Epithelial cell of esophagus (primary cell): Measurements from ENCODE around the gene IL1RL2.

Source experiments
- DNase-seq: peaks from one replicate; pipeline ENCODE4 v3.0.0; 2010; ENCODE audit warnings: low read depth
- H3K4me3 ChIP-seq: 2 replicates; pipeline ENCODE4 v1.5.1; 2011; ENCODE audit warnings: mild to moderate bottlenecking, low read length, control low read depth
- CTCF ChIP-seq: IDR thresholded peaks from 2 replicates; pipeline ENCODE4 v1.5.1; 2011; ENCODE audit warnings: low read depth, mild to moderate bottlenecking, low read length, control low read depth, inconsistent platforms; ENCODE audit not compliant: insufficient read depth; ENCODE audit errors: missing control alignments

Gene IL1RL2

GRCh38 chr2:102193074-102193473 is 6.3 kb downstream of the IL1RL2 start:
- no peak overlapping the region for H3K4me3 ChIP-seq
- DNase-seq = peak; percentile 74
- TF ChIP-seq CTCF = no peak

GRCh38 chr2:102194609-102195268 is 7.9 kb downstream of the IL1RL2 start:
- H3K4me3 ChIP-seq = no peak overlapping the region
- no peak for DNase-seq
- TF ChIP-seq CTCF = no peak

DNA sequence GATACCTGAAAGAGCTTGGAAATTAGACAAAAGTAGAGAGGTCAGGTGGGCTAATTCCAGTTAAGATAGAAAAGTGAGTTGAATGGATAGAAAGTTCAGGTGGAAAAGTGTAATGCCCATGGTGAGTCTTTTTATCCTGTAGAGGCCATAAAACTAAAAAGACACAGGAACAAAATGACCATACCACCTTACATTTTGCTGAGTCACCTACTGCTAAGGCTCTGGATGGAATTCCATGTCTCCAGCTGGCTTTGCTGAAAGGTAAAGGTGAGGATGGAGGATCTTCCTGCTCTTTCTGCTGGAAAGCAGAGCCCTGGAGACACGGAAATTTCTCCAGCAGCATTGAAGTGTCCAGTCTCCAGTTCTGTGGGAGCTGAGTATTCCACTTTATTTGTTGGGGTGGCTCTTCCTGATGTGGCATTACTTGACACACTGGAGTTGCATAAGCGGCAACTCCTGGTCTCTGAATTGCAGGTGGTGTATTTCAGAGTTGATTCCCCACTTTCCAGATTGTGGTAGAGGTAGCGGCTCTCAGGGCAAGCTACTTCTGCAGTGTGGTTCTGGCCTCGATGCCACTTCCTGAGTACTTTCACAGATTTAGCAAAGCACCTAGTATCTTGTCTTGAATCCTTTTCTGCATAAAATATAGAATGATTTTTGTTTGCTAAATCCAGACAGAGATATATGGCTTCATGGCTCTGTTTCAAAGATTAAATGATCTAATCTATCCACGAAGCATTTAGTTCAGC is 10.7 kb downstream of the IL1RL2 start:
- no peak overlapping the region for H3K4me3 ChIP-seq
- DNase-seq = no peak
- TF ChIP-seq CTCF = no peak

DNA sequence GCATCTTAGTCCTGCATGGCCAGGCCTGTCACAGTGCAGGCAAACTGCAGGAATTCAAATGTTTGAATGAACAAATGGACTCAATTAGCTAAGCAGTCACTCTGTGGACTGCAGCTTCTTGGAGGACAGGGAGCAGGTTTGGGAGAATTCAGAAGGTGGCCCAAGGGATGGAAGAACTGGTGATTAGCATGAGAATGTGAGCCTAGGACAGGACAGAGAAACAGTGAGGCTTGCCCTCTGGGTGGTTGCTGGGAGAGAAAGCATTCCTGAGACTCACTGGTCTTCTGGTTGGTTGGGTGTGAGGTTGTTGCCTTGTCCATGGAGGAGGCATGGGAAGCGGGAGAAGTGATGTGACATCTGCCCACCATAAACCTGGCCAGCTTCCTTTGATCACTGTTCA is 13.7 kb downstream of the IL1RL2 start:
- no peak for DNase-seq
- TF ChIP-seq CTCF = no peak
- no peak overlapping the region for H3K4me3 ChIP-seq

DNA sequence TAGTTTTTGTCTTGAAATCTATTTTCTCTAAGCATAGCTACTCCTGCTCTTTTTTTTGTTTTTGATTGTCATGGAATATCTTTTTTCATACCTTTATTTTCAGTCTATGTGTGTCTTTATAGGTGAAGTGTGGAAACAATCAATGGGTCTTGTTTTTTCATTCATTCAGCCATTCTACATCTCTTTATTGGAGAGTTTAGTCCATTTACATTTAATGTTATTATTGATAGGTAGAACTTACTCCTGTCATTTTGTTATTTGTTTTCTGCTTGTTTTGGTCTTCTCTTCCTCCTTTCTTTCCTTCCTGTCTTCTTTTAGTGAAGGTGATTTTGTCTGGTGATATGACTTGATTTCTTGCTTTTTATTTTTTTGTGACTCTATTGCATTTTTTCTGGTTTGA is 17.8 kb downstream of the IL1RL2 start:
- no peak for DNase-seq
- no peak overlapping the region for H3K4me3 ChIP-seq
- TF ChIP-seq CTCF = no peak

GRCh38 chr2:102206666-102207341 is 20.0 kb downstream of the IL1RL2 start:
- TF ChIP-seq CTCF = no peak
- no peak for DNase-seq
- no peak overlapping the region for H3K4me3 ChIP-seq
